ENCODE measurements around the gene ASMT.
"Not testable (repeated sequence)": the region's sequence is repeated elsewhere in the genome, so short reads cannot be mapped to it uniquely, and the experiment has no call there.

ASMT gene

DNA sequence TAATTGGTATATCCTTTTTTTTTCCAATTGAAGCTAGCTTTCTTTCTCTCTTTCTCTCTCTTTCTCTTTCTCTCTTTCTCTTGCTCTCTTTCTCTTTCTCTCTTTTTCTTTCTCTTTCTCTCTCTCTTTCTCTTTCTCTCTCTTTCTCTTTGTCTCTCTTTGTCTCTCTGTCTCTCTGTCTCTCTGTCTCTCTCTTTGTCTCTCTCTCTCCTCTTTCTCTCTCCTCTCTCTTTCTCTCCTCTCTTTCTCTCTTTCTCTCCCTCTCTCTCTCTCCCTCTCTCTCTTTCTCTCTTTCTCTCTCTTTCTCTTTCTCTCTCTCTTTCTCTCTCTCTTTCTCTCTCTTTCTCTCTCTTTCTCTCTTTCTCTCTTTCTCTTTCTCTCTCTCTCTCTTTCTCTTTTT lies 66.6 kb downstream of the ASMT start:
- TF ChIP-seq ZFX (IDR thresholded peaks at IDR 0.05) = no peak
- TF ChIP-seq, protein P1, sequence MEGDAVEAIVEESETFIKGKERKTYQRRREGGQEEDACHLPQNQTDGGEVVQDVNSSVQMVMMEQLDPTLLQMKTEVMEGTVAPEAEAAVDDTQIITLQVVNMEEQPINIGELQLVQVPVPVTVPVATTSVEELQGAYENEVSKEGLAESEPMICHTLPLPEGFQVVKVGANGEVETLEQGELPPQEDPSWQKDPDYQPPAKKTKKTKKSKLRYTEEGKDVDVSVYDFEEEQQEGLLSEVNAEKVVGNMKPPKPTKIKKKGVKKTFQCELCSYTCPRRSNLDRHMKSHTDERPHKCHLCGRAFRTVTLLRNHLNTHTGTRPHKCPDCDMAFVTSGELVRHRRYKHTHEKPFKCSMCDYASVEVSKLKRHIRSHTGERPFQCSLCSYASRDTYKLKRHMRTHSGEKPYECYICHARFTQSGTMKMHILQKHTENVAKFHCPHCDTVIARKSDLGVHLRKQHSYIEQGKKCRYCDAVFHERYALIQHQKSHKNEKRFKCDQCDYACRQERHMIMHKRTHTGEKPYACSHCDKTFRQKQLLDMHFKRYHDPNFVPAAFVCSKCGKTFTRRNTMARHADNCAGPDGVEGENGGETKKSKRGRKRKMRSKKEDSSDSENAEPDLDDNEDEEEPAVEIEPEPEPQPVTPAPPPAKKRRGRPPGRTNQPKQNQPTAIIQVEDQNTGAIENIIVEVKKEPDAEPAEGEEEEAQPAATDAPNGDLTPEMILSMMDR (conservative IDR thresholded peaks at IDR 0.05) = no peak

DNA sequence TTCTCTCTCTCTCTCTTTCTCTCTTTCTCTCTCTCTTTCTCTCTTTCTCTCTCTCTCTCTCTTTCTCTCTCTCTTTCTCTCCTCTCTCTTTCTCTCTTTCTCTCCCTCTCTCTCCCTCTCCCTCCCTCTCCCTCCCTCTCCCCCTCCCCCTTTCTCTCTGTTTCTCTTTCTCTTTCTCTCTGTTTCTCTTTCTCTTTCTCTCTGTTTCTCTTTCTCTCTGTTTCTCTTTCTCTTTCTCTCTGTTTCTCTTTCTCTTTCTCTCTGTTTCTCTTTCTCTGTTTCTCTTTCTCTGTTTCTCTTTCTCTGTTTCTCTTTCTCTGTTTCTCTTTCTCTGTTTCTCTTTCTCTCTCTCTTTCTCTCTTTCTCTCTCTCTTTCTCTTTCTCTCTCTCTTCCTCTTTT lies 67.0 kb downstream of the ASMT start:
- H3K27ac ChIP-seq = not testable (repeated sequence)

More for the DNA sequence above, 66.6 kb downstream of the ASMT start:
- H3K27ac ChIP-seq = no peak overlapping the region

DNA sequence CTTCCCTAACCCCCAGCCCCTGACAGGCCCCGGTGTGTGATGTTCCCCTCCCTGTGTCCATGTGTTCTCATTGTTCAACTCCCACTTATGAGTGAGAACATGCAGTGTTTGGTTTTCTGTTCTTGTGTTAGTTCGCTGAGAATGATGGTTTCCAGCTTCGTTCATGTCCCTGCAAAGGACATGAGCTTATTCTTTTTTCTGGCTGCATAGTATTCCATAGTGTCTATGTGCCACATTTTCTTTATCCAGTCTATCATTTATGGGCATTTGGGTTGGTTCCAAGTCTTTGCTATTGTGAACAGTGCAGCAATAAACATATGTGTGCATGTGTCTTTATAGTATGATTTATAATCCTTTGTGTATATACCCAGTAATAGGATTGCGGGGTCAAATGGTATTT lies 67.6 kb downstream of the ASMT start:
- H3K27ac ChIP-seq = not testable (repeated sequence)

DNA sequence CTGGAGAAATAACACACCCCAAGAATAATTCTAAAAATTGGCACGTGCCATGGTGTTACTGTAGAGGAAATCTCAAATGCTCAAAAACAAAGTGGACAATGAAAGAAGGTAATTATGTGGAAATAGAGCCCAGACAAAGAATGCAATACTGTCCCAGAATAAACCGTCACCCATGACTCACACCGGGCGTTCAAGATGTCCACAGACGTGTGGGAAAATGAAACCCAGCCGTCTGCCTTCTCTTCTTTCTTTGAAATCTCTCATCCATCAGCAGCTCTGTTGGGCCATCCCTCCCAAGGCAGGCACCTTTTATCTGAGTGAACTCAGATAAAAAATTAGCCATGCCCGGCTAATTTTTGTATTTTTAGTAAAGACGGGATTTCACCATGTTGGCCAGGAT lies 70.0 kb downstream of the ASMT start:
- not testable (repeated sequence) for H3K27ac ChIP-seq

DNA sequence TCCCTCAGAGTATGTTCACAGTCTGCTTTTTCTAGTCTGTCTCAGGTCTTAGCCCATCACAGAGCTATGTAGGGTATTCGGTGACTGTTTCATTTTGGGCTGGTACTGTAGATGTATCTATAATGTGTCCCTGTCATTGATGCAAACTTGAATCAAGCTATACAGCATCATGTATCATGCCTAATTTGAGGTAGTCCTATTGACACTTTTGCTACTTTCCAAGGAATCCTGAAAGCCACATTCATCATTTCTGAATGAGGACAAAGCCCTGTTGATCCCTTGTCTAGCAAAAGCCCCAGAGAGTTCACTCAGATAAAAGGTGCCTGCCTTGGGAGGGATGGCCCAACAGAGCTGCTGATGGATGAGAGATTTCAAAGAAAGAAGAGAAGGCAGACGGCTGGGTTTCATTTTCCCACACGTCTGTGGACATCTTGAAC lies 70.6 kb downstream of the ASMT start:
- H3K27ac ChIP-seq = not testable (repeated sequence)

DNA sequence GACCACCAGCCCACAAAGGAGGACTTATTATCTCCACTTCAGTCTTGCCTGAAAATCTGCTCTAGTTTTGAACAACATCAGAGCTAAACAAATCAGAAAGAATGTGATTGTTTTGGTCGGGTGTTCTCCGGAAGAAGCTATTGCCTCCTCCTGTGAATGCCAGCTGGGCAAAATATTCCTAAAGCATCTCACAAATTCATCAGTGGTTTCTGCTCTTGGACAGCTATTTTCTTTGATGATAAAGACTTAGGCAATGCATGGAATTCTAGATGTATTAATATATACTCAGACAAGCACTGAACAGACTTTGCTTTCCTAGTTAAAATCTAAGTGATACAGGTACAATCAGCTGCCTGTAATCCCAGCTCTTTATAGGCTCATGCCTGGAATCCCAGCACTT lies 71.8 kb downstream of the ASMT start:
- no peak overlapping the region for H3K27ac ChIP-seq
- TF ChIP-seq, protein P1 (conservative IDR thresholded peaks at IDR 0.05) = no peak
- no peak for TF ChIP-seq ZFX (IDR thresholded peaks at IDR 0.05)
